Measurements from ENCODE around the gene RIN1.

RIN1 gene

GRCh38 chr11:66282468-66283455 is 53.5 kb downstream of the RIN1 start:
- TF ChIP-seq CTCF (conservative IDR thresholded peaks at IDR 0.05) = peak; percentile 100
- peak overlapping the region; percentile 43 for H3K27ac ChIP-seq
